Omental fat pad (tissue), 4 donors: ENCODE results near the gene HIF1AN. TPM values are rescaled to one million over a fixed set of nuclear protein-coding genes. Genes with fewer than 3 reads are reported as not detected.

Experiments
- ATAC-seq: fragments of 150-250 bp; one replicate; pipeline ENCODE4 v1.9.1; 2016; ENCODE audit warnings: mild to moderate bottlenecking, moderate library complexity; ENCODE audit not compliant: low FRiP score
- DNase-seq: peaks from one replicate; pipeline ENCODE4 v3.0.0-alpha.2; 2019; ENCODE audit warnings: low spot score
- CTCF ChIP-seq, 3 donors: fragments of 450-650 bp; IDR thresholded peaks; one replicate each; pipeline ENCODE4 v1.5.1; 2016 to 2017; ENCODE audit warnings: antibody characterized with exemption in 3 of 3, mild to moderate bottlenecking in 3 of 3, moderate library complexity in 2 of 3
- total RNA-seq, 4 donors: library from RNA; depleted of rRNA; stranded (reverse); fragments of >200 nt; gene quantifications; one replicate each; pipeline ENCODE4 v1.1.0, GENCODE V29; 2016

Gene HIF1AN
- total RNA-seq, 4 donors from 2014 or later: 9.1 to 15.8 (median 11.5) TPM

DNA sequence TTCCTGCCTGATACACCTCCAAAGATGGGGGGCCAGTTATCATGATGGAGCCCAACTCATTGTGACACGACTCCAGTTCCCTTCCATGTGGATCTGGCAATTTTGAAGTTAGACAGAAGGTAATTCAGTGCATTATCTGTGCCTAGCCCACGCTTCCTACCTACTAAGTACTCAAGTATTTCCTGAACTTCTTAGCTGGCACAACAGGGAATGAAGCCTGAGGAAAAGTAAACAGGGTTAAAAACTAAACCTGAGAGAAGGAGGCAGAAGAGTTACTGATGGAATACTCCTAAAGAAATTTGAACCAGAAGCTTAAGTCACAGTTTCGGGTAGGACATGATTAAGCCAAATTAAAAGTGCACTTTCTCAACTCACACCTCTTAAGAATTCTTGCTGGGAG lies 14.9 kb upstream of the HIF1AN start:
- DNase-seq (no peak), ATAC-seq (no peak)
- no peak for TF ChIP-seq CTCF (IDR thresholded peaks at IDR 0.05)

DNA sequence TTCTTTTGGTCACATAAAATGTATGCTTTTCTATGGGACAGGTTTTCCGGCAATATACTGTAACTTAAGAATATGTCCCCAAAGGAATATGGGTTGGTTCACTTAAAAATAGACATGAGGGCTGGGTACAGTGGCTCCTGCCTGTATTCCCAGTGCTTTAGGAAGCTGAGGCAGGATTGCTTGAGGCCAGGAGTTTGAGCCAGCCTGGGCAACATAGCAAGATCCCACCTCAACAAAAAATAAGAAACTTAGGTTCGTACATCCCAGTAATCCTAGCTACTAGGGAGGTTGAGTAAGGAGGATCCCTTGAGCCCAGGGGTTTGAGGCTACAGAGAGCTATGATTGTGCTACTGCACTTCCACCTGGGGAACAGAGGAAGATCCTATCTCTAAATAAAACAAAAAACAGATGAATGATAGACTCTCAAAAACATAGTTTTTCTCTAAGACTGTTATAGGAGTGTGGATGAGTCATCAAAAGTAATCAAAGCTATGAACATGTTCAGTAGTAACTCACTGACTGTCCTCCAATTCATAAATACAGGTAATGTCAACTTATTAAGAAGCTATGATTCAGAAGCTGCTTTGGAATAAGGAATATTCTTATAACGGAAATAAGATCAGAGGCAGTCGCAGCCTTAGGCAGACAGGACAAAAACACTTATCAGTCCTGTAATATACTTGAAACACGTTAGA lies 13.5 kb upstream of the HIF1AN start:
- ATAC-seq: no peak
- TF ChIP-seq CTCF (IDR thresholded peaks at IDR 0.05): no peak
- no peak for DNase-seq

DNA sequence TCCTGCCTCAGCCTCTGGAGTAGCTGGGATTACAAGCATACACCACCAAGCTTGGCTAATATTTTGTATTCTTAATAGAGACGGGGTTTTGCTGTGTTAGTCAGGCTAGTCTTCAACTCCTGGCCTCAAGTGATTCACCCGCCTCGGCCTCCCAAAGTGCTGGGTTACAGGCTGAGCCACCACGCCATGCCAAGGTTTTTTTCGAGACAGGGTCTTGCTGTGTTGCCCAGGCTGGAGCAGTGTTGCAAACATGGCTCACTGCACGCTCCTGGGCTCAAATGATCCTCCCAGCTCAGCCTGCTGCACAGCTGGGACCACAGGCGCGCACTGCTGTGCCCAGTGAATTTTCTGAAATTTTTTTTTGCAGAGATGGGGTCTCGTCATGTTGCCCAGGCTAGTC lies 12.8 kb upstream of the HIF1AN start:
- ATAC-seq (no peak), DNase-seq (no peak)
- no peak for TF ChIP-seq CTCF (IDR thresholded peaks at IDR 0.05)

GRCh38 chr10:100524206-100524605 lies 11.5 kb upstream of the HIF1AN start:
- DNase-seq: no peak
- ATAC-seq: no peak
- no peak for TF ChIP-seq CTCF (IDR thresholded peaks at IDR 0.05)

DNA sequence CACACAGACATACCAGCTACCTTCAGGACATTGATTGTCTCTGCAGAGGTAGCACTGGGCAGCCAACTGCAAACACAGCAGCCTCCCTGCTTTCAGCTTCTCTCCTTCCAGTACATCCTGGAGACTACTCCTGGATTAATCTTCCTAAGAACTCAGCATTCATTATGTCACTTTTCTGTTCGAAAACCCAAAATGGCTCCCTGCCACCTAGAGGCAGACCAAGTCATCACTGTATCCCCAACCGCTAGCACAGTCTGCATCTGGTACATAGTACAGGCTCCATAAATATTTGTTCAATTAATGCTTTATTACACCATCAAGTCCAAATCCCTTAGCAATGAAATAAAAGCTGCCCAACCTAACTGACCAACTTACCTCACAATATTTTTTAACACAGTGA lies 11.1 kb upstream of the HIF1AN start:
- ATAC-seq (no peak), DNase-seq (no peak)
- no peak for TF ChIP-seq CTCF (IDR thresholded peaks at IDR 0.05)

GRCh38 chr10:100528123-100528886 lies 7.4 kb upstream of the HIF1AN start:
- no peak for ATAC-seq
- no peak for DNase-seq
- no peak for TF ChIP-seq CTCF (IDR thresholded peaks at IDR 0.05)
